ENCODE data around the gene TASOR2.

- no peak for TF ChIP-seq CTCF (IDR thresholded peaks at IDR 0.05; ENCODE audit: low read length)
- no peak for TF ChIP-seq EZH2 (optimal IDR thresholded peaks at IDR 0.05; ENCODE audit: low read depth, low read length)
Observed at GRCh38 chr10:5643346-5644067, 41.1 kb upstream of the TASOR2 start.

All from MM.1S (cell line).